ENCODE results near the gene THSD7B.

GRCh38 chr2:137525641-137526190, 760.4 kb downstream of the THSD7B start:
- no peak for TF ChIP-seq POLR2A (IDR thresholded peaks at IDR 0.05)
- TF ChIP-seq CTCF (IDR thresholded peaks at IDR 0.05): no peak
